Measurements from ENCODE around the gene PNKP.
A peak's percentile ranks its signal among the peaks of the same experiment; 100 is the strongest.

The PNKP gene

DNA sequence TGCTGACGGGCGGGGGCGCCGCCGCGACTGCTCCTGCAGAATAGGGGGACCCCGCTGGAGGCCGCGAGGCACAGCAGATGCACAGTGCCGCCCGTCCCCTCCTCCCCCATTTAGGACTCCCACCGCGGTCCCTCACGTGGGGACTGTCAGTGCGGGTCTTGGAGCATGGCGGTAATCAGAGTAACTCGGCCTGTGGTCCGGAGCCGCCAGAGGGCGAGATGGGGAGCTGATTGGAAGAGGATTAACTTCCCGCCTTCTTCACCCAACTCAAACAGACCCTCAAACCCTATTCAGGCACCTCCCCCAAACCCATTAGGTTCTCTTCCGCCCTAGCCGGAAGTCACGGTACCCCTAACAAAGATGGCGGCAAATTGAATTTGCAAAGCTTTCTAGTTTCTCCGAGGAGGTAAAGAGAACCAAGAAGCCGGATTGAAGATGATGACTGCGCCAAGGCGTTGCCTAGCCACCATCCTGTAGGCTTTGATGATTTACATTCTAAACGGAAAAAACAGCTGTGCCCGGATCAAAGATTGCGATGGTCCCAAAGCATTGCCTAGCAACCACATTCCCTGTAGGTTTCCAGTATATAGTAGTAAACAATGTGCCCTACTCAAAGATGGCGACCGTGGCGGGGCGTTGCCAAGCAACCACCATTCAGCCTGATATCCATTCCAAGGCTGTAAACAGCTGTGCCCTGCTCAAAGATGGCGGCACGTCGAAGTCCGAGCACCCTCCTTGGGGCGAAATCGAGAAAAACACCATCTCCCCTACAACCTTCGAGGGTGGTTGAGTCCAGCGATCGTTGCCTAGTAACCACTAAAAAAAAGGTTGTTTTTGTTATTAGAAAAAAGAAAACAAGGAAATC is 54.1 kb downstream of the PNKP start, which contains the start of gene FUZ (continued):
- TF ChIP-seq ZNF324 (tag by site-specific recombination; IDR thresholded peaks at IDR 0.05) (no peak), ZNF335 (tag by site-specific recombination; conservative IDR thresholded peaks at IDR 0.05) (peak; percentile 98), ZNF404 (tag by site-specific recombination; IDR thresholded peaks at IDR 0.05) (no peak), ZFP3 (tag by site-specific recombination; IDR thresholded peaks at IDR 0.05; ENCODE audit: low read depth) (no peak), ZNF621 (tag by site-specific recombination; IDR thresholded peaks at IDR 0.05) (no peak), YY1 (tag by site-specific recombination; IDR thresholded peaks at IDR 0.05) (peak; percentile 95), ZNF416 (tag by site-specific recombination; IDR thresholded peaks at IDR 0.05) (no peak), ZNF791 (tag by site-specific recombination; IDR thresholded peaks at IDR 0.05) (no peak), ZNF16 (tag by site-specific recombination; IDR thresholded peaks at IDR 0.05; ENCODE audit: low read depth) (no peak), ZNF513 (tag by site-specific recombination; IDR thresholded peaks at IDR 0.05) (peak; percentile 34; the same call in 1 of the 2 replicates), ZNF138 (tag by site-specific recombination; IDR thresholded peaks at IDR 0.05; ENCODE audit: borderline replicate concordance) (0 out of 2 replicates have a peak, but pooled peaks have one; percentile 7), ZNF354C (tag by site-specific recombination; IDR thresholded peaks at IDR 0.05; ENCODE audit: borderline replicate concordance, low read depth) (no peak), ZNF140 (tag by site-specific recombination; IDR thresholded peaks at IDR 0.05) (no peak), ZNF391 (tag by site-specific recombination; IDR thresholded peaks at IDR 0.05; ENCODE audit: borderline replicate concordance, low read depth) (peak; percentile 62; the same call in 1 of the 2 replicates), ZNF202 (tag by site-specific recombination; IDR thresholded peaks at IDR 0.05; ENCODE audit: borderline replicate concordance) (no peak), ZFP69B (tag by site-specific recombination; IDR thresholded peaks at IDR 0.05) (no peak), ZNF341 (tag by site-specific recombination; IDR thresholded peaks at IDR 0.05; ENCODE audit: low read depth) (no peak), KLF16 (tag by site-specific recombination; IDR thresholded peaks at IDR 0.05) (peak; percentile 68; the same call in 1 of the 2 replicates), KLF8 (tag by site-specific recombination; IDR thresholded peaks at IDR 0.05) (no peak), ZEB2 (tag by site-specific recombination; IDR thresholded peaks at IDR 0.05) (no peak), ZNF248 (tag by site-specific recombination; IDR thresholded peaks at IDR 0.05) (no peak), MYNN (tag by site-specific recombination; IDR thresholded peaks at IDR 0.05; ENCODE audit: borderline replicate concordance) (peak; percentile 74; the same call in 1 of the 2 replicates), ZNF548 (tag by site-specific recombination; IDR thresholded peaks at IDR 0.05) (no peak), ZNF558 (tag by site-specific recombination; IDR thresholded peaks at IDR 0.05) (no peak), ZNF24 (tag by site-specific recombination; IDR thresholded peaks at IDR 0.05) (0 out of 2 replicates have a peak, but pooled peaks have one; percentile 59), ZSCAN16 (tag by site-specific recombination; IDR thresholded peaks at IDR 0.05) (no peak), ZNF521 (tag by site-specific recombination; IDR thresholded peaks at IDR 0.05) (no peak), ZNF501 (tag by site-specific recombination; IDR thresholded peaks at IDR 0.05) (no peak; the same call in 1 of the 2 replicates), ZBTB21 (tag by site-specific recombination; IDR thresholded peaks at IDR 0.05) (no peak)
- TF ChIP-seq, protein P1, sequence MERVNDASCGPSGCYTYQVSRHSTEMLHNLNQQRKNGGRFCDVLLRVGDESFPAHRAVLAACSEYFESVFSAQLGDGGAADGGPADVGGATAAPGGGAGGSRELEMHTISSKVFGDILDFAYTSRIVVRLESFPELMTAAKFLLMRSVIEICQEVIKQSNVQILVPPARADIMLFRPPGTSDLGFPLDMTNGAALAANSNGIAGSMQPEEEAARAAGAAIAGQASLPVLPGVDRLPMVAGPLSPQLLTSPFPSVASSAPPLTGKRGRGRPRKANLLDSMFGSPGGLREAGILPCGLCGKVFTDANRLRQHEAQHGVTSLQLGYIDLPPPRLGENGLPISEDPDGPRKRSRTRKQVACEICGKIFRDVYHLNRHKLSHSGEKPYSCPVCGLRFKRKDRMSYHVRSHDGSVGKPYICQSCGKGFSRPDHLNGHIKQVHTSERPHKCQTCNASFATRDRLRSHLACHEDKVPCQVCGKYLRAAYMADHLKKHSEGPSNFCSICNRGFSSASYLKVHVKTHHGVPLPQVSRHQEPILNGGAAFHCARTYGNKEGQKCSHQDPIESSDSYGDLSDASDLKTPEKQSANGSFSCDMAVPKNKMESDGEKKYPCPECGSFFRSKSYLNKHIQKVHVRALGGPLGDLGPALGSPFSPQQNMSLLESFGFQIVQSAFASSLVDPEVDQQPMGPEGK (tag by site-specific recombination; IDR thresholded peaks at IDR 0.05): peak; percentile 74
- TF ChIP-seq, protein P2, sequence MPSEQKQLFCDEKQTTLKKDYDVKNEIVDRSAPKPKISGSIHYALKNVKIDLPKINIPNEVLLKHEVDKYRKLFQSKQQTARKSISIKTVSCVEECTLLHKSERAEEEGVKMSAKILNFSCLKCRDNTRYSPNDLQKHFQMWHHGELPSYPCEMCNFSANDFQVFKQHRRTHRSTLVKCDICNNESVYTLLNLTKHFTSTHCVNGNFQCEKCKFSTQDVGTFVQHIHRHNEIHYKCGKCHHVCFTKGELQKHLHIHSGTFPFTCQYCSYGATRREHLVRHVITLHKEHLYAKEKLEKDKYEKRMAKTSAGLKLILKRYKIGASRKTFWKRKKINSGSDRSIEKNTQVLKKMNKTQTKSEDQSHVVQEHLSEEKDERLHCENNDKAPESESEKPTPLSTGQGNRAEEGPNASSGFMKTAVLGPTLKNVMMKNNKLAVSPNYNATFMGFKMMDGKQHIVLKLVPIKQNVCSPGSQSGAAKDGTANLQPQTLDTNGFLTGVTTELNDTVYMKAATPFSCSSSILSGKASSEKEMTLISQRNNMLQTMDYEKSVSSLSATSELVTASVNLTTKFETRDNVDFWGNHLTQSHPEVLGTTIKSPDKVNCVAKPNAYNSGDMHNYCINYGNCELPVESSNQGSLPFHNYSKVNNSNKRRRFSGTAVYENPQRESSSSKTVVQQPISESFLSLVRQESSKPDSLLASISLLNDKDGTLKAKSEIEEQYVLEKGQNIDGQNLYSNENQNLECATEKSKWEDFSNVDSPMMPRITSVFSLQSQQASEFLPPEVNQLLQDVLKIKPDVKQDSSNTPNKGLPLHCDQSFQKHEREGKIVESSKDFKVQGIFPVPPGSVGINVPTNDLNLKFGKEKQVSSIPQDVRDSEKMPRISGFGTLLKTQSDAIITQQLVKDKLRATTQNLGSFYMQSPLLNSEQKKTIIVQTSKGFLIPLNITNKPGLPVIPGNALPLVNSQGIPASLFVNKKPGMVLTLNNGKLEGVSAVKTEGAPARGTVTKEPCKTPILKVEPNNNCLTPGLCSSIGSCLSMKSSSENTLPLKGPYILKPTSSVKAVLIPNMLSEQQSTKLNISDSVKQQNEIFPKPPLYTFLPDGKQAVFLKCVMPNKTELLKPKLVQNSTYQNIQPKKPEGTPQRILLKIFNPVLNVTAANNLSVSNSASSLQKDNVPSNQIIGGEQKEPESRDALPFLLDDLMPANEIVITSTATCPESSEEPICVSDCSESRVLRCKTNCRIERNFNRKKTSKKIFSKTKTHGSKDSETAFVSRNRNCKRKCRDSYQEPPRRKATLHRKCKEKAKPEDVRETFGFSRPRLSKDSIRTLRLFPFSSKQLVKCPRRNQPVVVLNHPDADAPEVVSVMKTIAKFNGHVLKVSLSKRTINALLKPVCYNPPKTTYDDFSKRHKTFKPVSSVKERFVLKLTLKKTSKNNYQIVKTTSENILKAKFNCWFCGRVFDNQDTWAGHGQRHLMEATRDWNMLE (tag by site-specific recombination; conservative IDR thresholded peaks at IDR 0.05; ENCODE audit: low read depth): peak; percentile 52
- TF ChIP-seq, protein P3, sequence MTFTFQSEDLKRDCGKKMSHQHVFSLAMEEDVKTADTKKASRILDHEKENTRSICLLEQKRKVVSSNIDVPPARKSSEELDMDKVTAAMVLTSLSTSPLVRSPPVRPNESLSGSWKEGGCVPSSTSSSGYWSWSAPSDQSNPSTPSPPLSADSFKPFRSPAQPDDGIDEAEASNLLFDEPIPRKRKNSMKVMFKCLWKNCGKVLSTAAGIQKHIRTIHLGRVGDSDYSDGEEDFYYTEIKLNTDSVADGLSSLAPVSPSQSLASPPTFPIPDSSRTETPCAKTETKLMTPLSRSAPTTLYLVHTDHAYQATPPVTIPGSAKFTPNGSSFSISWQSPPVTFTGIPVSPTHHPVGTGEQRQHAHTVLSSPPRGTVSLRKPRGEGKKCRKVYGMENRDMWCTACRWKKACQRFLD (tag by site-specific recombination; IDR thresholded peaks at IDR 0.05): no peak

Measured in HEK293 (cell line).